HEK293 (cell line): ENCODE measurements around the gene UBR1.

Experiments used
- EGR2 ChIP-seq: fragments of 450-650 bp; formaldehyde crosslinking; IDR thresholded peaks from 2 replicates; pipeline ENCODE4 v1.5.1; 2016; ENCODE audit warnings: low read depth, missing biosample characterization, missing genetic modification characterization
- FEZF1 ChIP-seq: fragments of 450-650 bp; formaldehyde crosslinking; IDR thresholded peaks from 2 replicates; pipeline ENCODE4 v1.5.1; 2016; ENCODE audit warnings: missing biosample characterization, missing genetic modification characterization
- GLI4 ChIP-seq: fragments of 450-650 bp; formaldehyde crosslinking; IDR thresholded peaks from 2 replicates; pipeline ENCODE4 v1.5.1; 2016; ENCODE audit warnings: missing biosample characterization, missing genetic modification characterization
- KLF10 ChIP-seq: fragments of 450-650 bp; IDR thresholded peaks from 2 replicates; pipeline ENCODE4 v1.5.1; 2018; ENCODE audit warnings: missing biosample characterization, mild to moderate bottlenecking, missing genetic modification characterization
- KLF17 ChIP-seq: fragments of 450-650 bp; formaldehyde crosslinking; IDR thresholded peaks from 2 replicates; pipeline ENCODE4 v1.5.1; 2016; ENCODE audit warnings: missing biosample characterization, missing genetic modification characterization
- KLF7 ChIP-seq: fragments of 450-650 bp; formaldehyde crosslinking; IDR thresholded peaks from 2 replicates; pipeline ENCODE4 v1.5.1; 2016; ENCODE audit warnings: missing biosample characterization, missing genetic modification characterization, borderline replicate concordance
- MZF1 ChIP-seq: fragments of 450-650 bp; formaldehyde crosslinking; IDR thresholded peaks from 2 replicates; pipeline ENCODE4 v1.5.1; 2017; ENCODE audit warnings: missing biosample characterization, missing genetic modification characterization, borderline replicate concordance
- SALL2 ChIP-seq: fragments of 450-650 bp; formaldehyde crosslinking; IDR thresholded peaks from 2 replicates; pipeline ENCODE4 v1.5.0; 2017; ENCODE audit warnings: missing biosample characterization, mild to moderate bottlenecking, missing genetic modification characterization, borderline replicate concordance
- ZBTB49 ChIP-seq: fragments of 450-650 bp; formaldehyde crosslinking; IDR thresholded peaks from 2 replicates; pipeline ENCODE4 v1.5.1; 2016; ENCODE audit warnings: missing biosample characterization, missing genetic modification characterization, low read depth
- ZBTB8A ChIP-seq: fragments of 450-650 bp; formaldehyde crosslinking; IDR thresholded peaks from 2 replicates; pipeline ENCODE4 v1.5.1; 2016; ENCODE audit warnings: missing biosample characterization, missing genetic modification characterization
- ZEB2 ChIP-seq: fragments of 450-650 bp; formaldehyde crosslinking; IDR thresholded peaks from 2 replicates; pipeline ENCODE4 v1.5.1; 2016; ENCODE audit warnings: missing biosample characterization, missing genetic modification characterization
- ZNF121 ChIP-seq: fragments of 450-650 bp; formaldehyde crosslinking; IDR thresholded peaks from 2 replicates; pipeline ENCODE4 v1.5.1; 2016; ENCODE audit warnings: missing biosample characterization, missing genetic modification characterization
- ZNF146 ChIP-seq: fragments of 450-650 bp; formaldehyde crosslinking; IDR thresholded peaks from 2 replicates; pipeline ENCODE4 v1.5.1; 2016; ENCODE audit warnings: missing biosample characterization, missing genetic modification characterization
- ZNF169 ChIP-seq: fragments of 450-650 bp; formaldehyde crosslinking; IDR thresholded peaks from 2 replicates; pipeline ENCODE4 v1.5.1; 2016; ENCODE audit warnings: missing biosample characterization, missing genetic modification characterization
- ZNF174 ChIP-seq: fragments of 450-650 bp; formaldehyde crosslinking; IDR thresholded peaks from 2 replicates; pipeline ENCODE4 v1.5.0; 2017; ENCODE audit warnings: missing biosample characterization, mild to moderate bottlenecking, missing genetic modification characterization
- ZNF266 ChIP-seq: fragments of 450-650 bp; formaldehyde crosslinking; IDR thresholded peaks from 2 replicates; pipeline ENCODE4 v1.5.1; 2016; ENCODE audit warnings: missing biosample characterization, missing genetic modification characterization, low read depth
- ZNF292 ChIP-seq: fragments of 450-650 bp; formaldehyde crosslinking; IDR thresholded peaks from 2 replicates; pipeline ENCODE4 v1.5.1; 2016; ENCODE audit warnings: low read depth, missing biosample characterization, missing genetic modification characterization, borderline replicate concordance
- ZNF302 ChIP-seq: fragments of 450-650 bp; formaldehyde crosslinking; IDR thresholded peaks from 2 replicates; pipeline ENCODE4 v1.5.1; 2016; ENCODE audit warnings: missing biosample characterization, missing genetic modification characterization, low read depth
- ZNF354C ChIP-seq: fragments of 450-650 bp; formaldehyde crosslinking; IDR thresholded peaks from 2 replicates; pipeline ENCODE4 v1.5.1; 2016; ENCODE audit warnings: missing biosample characterization, missing genetic modification characterization, low read depth, borderline replicate concordance
- ZNF37A ChIP-seq: fragments of 450-650 bp; IDR thresholded peaks from 2 replicates; pipeline ENCODE4 v1.5.1; 2018; ENCODE audit warnings: missing biosample characterization, missing genetic modification characterization
- ZNF473 ChIP-seq: fragments of 450-650 bp; formaldehyde crosslinking; IDR thresholded peaks from 2 replicates; pipeline ENCODE4 v1.5.1; 2017; ENCODE audit warnings: missing biosample characterization, missing genetic modification characterization
- ZNF555 ChIP-seq: fragments of 450-650 bp; formaldehyde crosslinking; conservative IDR thresholded peaks from 2 replicates; pipeline ENCODE4 v1.5.1; 2017; ENCODE audit warnings: missing biosample characterization, mild to moderate bottlenecking, missing genetic modification characterization, inconsistent platforms
- ZNF560 ChIP-seq: fragments of 450-650 bp; formaldehyde crosslinking; IDR thresholded peaks from 2 replicates; pipeline ENCODE4 v1.5.1; 2017; ENCODE audit warnings: missing biosample characterization, missing genetic modification characterization, borderline replicate concordance
- ZNF600 ChIP-seq: fragments of 450-650 bp; formaldehyde crosslinking; IDR thresholded peaks from 2 replicates; pipeline ENCODE4 v1.5.1; 2016; ENCODE audit warnings: missing biosample characterization, missing genetic modification characterization
- ZNF830 ChIP-seq: fragments of 450-650 bp; IDR thresholded peaks from 2 replicates; pipeline ENCODE4 v1.5.0; 2018; ENCODE audit warnings: missing biosample characterization, missing genetic modification characterization, low read depth, mild to moderate bottlenecking, moderate library complexity
- ZSCAN16 ChIP-seq: fragments of 450-650 bp; formaldehyde crosslinking; IDR thresholded peaks from 2 replicates; pipeline ENCODE4 v1.5.1; 2016; ENCODE audit warnings: missing biosample characterization, missing genetic modification characterization
- ZSCAN30 ChIP-seq: fragments of 450-650 bp; IDR thresholded peaks from 2 replicates; pipeline ENCODE4 v1.5.1; 2018; ENCODE audit warnings: missing biosample characterization, mild to moderate bottlenecking, missing genetic modification characterization, moderate library complexity
- TF ChIP-seq, protein P1 (sequence below): fragments of 450-650 bp; formaldehyde crosslinking; IDR thresholded peaks from 2 replicates; pipeline ENCODE4 v1.5.1; 2016; ENCODE audit warnings: missing biosample characterization, missing genetic modification characterization
- TF ChIP-seq, protein P2 (sequence below): fragments of 450-650 bp; formaldehyde crosslinking; IDR thresholded peaks from 2 replicates; pipeline ENCODE4 v1.5.1; 2016; ENCODE audit warnings: missing biosample characterization, missing genetic modification characterization
- TF ChIP-seq, protein P3 (sequence below): fragments of 450-650 bp; formaldehyde crosslinking; IDR thresholded peaks from 2 replicates; pipeline ENCODE4 v1.5.1; 2016; ENCODE audit warnings: missing biosample characterization, missing genetic modification characterization
- TF ChIP-seq, protein P4 (sequence below): fragments of 450-650 bp; formaldehyde crosslinking; optimal IDR thresholded peaks from 2 replicates; pipeline ENCODE3; 2016; ENCODE audit warnings: missing biosample characterization, mild to moderate bottlenecking, missing genetic modification characterization

UBR1 gene

DNA sequence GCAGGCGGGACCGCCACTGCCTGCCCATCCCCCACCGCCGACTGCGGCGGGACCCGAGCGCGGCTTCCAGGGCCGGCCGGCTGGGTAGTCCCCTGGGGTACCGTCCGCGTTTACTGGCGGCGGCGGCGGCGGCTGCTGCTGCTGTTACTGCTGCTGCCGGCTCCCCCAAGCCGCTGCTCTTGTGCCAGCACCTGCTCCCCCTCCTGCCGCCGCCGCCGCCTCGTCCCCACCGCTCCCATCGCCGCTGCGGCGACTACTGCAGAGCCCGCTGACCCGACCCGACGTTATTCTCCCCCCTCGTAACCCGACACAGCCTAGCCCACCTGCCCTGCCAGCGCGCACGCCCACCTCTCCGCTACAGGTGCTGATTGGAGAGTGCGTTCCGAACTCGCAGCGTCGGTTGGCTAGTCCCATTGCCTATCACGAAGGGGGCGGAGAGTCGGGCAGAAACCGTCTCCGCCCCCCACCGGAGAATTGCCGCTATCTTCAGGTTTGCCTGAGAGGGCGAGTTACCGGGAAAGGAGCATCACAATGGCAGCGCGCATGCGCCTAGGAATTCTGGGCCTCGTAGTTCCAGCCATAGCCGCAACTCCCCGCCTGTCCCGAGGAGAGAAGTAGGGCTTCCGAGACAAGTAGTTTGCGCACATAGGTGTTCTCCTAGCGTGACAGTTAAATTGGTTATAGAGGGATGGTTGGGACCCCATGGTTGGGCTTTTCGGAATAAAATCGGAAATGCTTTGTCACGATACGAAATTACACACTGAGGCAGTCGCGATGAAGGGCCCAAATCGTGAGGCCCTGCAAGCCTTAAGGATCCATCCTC lies 185.1 kb downstream of the UBR1 start, which contains the start of gene TTBK2 (continued):
- TF ChIP-seq, protein P1, sequence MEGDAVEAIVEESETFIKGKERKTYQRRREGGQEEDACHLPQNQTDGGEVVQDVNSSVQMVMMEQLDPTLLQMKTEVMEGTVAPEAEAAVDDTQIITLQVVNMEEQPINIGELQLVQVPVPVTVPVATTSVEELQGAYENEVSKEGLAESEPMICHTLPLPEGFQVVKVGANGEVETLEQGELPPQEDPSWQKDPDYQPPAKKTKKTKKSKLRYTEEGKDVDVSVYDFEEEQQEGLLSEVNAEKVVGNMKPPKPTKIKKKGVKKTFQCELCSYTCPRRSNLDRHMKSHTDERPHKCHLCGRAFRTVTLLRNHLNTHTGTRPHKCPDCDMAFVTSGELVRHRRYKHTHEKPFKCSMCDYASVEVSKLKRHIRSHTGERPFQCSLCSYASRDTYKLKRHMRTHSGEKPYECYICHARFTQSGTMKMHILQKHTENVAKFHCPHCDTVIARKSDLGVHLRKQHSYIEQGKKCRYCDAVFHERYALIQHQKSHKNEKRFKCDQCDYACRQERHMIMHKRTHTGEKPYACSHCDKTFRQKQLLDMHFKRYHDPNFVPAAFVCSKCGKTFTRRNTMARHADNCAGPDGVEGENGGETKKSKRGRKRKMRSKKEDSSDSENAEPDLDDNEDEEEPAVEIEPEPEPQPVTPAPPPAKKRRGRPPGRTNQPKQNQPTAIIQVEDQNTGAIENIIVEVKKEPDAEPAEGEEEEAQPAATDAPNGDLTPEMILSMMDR (tag by site-specific recombination): no peak
- TF ChIP-seq KLF17 (tag by site-specific recombination) (no peak; the same call in 1 of the 2 replicates), ZNF600 (tag by site-specific recombination) (no peak; the same call in 1 of the 2 replicates), ZNF292 (tag by site-specific recombination) (no peak), ZNF354C (tag by site-specific recombination) (no peak), ZSCAN30 (0 out of 2 replicates have a peak, but pooled peaks have one; percentile 12), ZNF169 (no peak), KLF7 (no peak), ZNF473 (no peak), GLI4 (tag by site-specific recombination) (no peak), KLF10 (peak; percentile 77), ZNF302 (tag by site-specific recombination) (no peak), ZNF266 (tag by site-specific recombination) (no peak), ZBTB49 (tag by site-specific recombination) (no peak), FEZF1 (peak; percentile 81), EGR2 (tag by site-specific recombination) (peak; percentile 84), ZNF174 (no peak), ZNF146 (tag by site-specific recombination) (peak; percentile 7; the same call in 1 of the 2 replicates), ZBTB8A (no peak), ZSCAN16 (tag by site-specific recombination) (no peak), ZNF121 (tag by site-specific recombination) (no peak), ZEB2 (peak; percentile 98), ZNF37A (no peak), MZF1 (tag by site-specific recombination) (no peak), ZNF555 (tag by site-specific recombination) (no peak), ZNF830 (tag by site-specific recombination) (no peak), SALL2 (tag by site-specific recombination) (no peak), ZNF560 (tag by site-specific recombination) (no peak)
- TF ChIP-seq, protein P2, sequence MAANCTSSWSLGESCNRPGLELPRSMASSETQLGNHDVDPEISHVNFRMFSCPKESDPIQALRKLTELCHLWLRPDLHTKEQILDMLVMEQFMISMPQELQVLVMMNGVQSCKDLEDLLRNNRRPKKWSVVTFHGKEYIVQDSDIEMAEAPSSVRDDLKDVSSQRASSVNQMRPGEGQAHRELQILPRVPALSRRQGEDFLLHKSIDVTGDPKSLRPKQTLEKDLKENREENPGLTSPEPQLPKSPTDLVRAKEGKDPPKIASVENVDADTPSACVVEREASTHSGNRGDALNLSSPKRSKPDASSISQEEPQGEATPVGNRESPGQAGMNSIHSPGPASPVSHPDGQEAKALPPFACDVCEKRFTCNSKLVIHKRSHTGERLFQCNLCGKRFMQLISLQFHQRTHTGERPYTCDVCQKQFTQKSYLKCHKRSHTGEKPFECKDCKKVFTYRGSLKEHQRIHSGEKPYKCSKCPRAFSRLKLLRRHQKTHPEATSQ (tag by site-specific recombination): no peak
- TF ChIP-seq, protein P3, sequence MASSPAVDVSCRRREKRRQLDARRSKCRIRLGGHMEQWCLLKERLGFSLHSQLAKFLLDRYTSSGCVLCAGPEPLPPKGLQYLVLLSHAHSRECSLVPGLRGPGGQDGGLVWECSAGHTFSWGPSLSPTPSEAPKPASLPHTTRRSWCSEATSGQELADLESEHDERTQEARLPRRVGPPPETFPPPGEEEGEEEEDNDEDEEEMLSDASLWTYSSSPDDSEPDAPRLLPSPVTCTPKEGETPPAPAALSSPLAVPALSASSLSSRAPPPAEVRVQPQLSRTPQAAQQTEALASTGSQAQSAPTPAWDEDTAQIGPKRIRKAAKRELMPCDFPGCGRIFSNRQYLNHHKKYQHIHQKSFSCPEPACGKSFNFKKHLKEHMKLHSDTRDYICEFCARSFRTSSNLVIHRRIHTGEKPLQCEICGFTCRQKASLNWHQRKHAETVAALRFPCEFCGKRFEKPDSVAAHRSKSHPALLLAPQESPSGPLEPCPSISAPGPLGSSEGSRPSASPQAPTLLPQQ: no peak
- TF ChIP-seq, protein P4, sequence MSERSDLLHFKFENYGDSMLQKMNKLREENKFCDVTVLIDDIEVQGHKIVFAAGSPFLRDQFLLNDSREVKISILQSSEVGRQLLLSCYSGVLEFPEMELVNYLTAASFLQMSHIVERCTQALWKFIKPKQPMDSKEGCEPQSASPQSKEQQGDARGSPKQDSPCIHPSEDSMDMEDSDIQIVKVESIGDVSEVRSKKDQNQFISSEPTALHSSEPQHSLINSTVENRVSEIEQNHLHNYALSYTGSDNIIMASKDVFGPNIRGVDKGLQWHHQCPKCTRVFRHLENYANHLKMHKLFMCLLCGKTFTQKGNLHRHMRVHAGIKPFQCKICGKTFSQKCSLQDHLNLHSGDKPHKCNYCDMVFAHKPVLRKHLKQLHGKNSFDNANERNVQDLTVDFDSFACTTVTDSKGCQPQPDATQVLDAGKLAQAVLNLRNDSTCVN (tag by site-specific recombination): peak; percentile 47
